Mesenchymal stem cell (in vitro differentiated cells and primary cell): Measurements from ENCODE around the gene CLEC4M.

Experiments
- DNase-seq: peaks from one replicate; pipeline ENCODE4 v3.0.0-alpha.2; 2013
- H2AFZ ChIP-seq: one replicate; pipeline ENCODE4 v1.6.1; 2013; ENCODE audit warnings: low read depth, mild to moderate bottlenecking, control low read depth, inconsistent platforms, low read length, moderate library complexity
- H2AK5ac ChIP-seq: 2 replicates; pipeline ENCODE4 v1.6.1; 2013; ENCODE audit warnings: low read length, moderate library complexity, mild to moderate bottlenecking, inconsistent platforms; ENCODE audit not compliant: severe bottlenecking
- H2BK120ac ChIP-seq: one replicate; pipeline ENCODE4 v1.6.1; 2013; ENCODE audit warnings: low read depth, mild to moderate bottlenecking, inconsistent platforms, low read length, moderate library complexity
- H2BK12ac ChIP-seq, 2 experiments: one replicate each; pipeline ENCODE4 v1.6.1; 2013; ENCODE audit warnings: inconsistent platforms in 2 of 2, low read length in 2 of 2, mild to moderate bottlenecking in 2 of 2, moderate library complexity in 2 of 2, control low read depth in 1 of 2
- H2BK15ac ChIP-seq: one replicate; pipeline ENCODE4 v1.6.1; 2013; ENCODE audit warnings: mild to moderate bottlenecking, low read depth, inconsistent platforms; ENCODE audit not compliant: poor library complexity, severe bottlenecking
- H2BK5ac ChIP-seq: 2 replicates; pipeline ENCODE4 v1.6.1; 2013; ENCODE audit warnings: low read depth, mild to moderate bottlenecking, low read length, control low read depth, inconsistent platforms; ENCODE audit not compliant: poor library complexity, severe bottlenecking
- H3K14ac ChIP-seq, 2 experiments: one replicate each; pipeline ENCODE4 v1.6.1; 2013; ENCODE audit warnings: inconsistent platforms in 2 of 2, low read length in 2 of 2, control low read depth in 1 of 2, mild to moderate bottlenecking in 1 of 2, moderate library complexity in 1 of 2
- H3K18ac ChIP-seq, 2 experiments: one replicate each; pipeline ENCODE4 v1.6.1; 2013; ENCODE audit warnings: inconsistent platforms in 2 of 2, low read length in 2 of 2, control low read depth in 1 of 2, low read depth in 1 of 2, mild to moderate bottlenecking in 1 of 2
- H3K23ac ChIP-seq, 2 experiments: one replicate each; pipeline ENCODE4 v1.6.1; 2013; ENCODE audit warnings: inconsistent platforms in 2 of 2, low read length in 2 of 2, mild to moderate bottlenecking in 2 of 2, moderate library complexity in 2 of 2, control low read depth in 1 of 2
- H3K27ac ChIP-seq: 2 replicates; pipeline ENCODE4 v1.5.1; 2013; ENCODE audit warnings: mild to moderate bottlenecking, moderate library complexity, low read length, control low read depth, inconsistent platforms; ENCODE audit not compliant: poor library complexity, severe bottlenecking
- H3K27me3 ChIP-seq, 2 experiments: 2 replicates each; pipeline versions ENCODE4 v1.6.1 to v1.7.0; 2013; ENCODE audit warnings: low read length in 2 of 2, mild to moderate bottlenecking in 2 of 2, moderate library complexity in 2 of 2, control low read depth in 1 of 2, inconsistent platforms in 1 of 2; ENCODE audit not compliant: control insufficient read depth in 1 of 2, insufficient read depth in 1 of 2
- H3K36me3 ChIP-seq, 2 experiments: 2 replicates each; pipeline versions ENCODE4 v1.6.1 to v1.7.0; 2013; ENCODE audit warnings: low read length in 2 of 2, control low read depth in 1 of 2, inconsistent platforms in 1 of 2, low read depth in 1 of 2, mild to moderate bottlenecking in 1 of 2; ENCODE audit not compliant: insufficient read depth in 2 of 2, control insufficient read depth in 1 of 2
- H3K4ac ChIP-seq, 2 experiments: one replicate each; pipeline ENCODE4 v1.6.1; 2013; ENCODE audit warnings: inconsistent platforms in 2 of 2, low read length in 2 of 2, mild to moderate bottlenecking in 2 of 2, moderate library complexity in 2 of 2, control low read depth in 1 of 2, low read depth in 1 of 2
- H3K4me1 ChIP-seq: 2 replicates; pipeline ENCODE4 v1.6.1; 2013; ENCODE audit warnings: low read depth, low read length, control low read depth; ENCODE audit not compliant: control insufficient read depth, insufficient read depth
- H3K4me2 ChIP-seq: 2 replicates; pipeline ENCODE4 v1.6.1; 2013; ENCODE audit warnings: low read length, mild to moderate bottlenecking, inconsistent platforms; ENCODE audit not compliant: poor library complexity, severe bottlenecking
- H3K4me3 ChIP-seq, 2 experiments: 2 replicates each; pipeline versions ENCODE4 v1.5.1 to v1.7.0; 2013; ENCODE audit warnings: low read length in 2 of 2, mild to moderate bottlenecking in 2 of 2, control low read depth in 1 of 2, low read depth in 1 of 2; ENCODE audit not compliant: insufficient read depth in 1 of 2
- H3K79me1 ChIP-seq: replicated peaks from 2 replicates; pipeline ENCODE4 v1.6.1; 2013; ENCODE audit warnings: mild to moderate bottlenecking, control low read depth, low read length, inconsistent platforms; ENCODE audit not compliant: poor library complexity, severe bottlenecking
- H3K9ac ChIP-seq: 2 replicates; pipeline ENCODE4 v1.7.0; 2013; ENCODE audit warnings: mild to moderate bottlenecking, low read length, moderate library complexity
- H3K9me3 ChIP-seq: 2 replicates; pipeline ENCODE4 v1.7.0; 2013; ENCODE audit warnings: mild to moderate bottlenecking, low read length; ENCODE audit not compliant: control insufficient read depth
- H4K8ac ChIP-seq: one replicate; pipeline ENCODE4 v1.6.1; 2013; ENCODE audit warnings: inconsistent platforms, mild to moderate bottlenecking, low read length, moderate library complexity
- H4K91ac ChIP-seq: one replicate; pipeline ENCODE4 v1.6.1; 2013; ENCODE audit warnings: mild to moderate bottlenecking, low read length, inconsistent platforms
- WGBS: methylation state at CpG from one replicate; pipeline ENCODE4 v1.1.7; 2013; ENCODE audit warnings: mixed read lengths; 5-methylcytosine and 5-hydroxymethylcytosine counted together

Gene CLEC4M

DNA sequence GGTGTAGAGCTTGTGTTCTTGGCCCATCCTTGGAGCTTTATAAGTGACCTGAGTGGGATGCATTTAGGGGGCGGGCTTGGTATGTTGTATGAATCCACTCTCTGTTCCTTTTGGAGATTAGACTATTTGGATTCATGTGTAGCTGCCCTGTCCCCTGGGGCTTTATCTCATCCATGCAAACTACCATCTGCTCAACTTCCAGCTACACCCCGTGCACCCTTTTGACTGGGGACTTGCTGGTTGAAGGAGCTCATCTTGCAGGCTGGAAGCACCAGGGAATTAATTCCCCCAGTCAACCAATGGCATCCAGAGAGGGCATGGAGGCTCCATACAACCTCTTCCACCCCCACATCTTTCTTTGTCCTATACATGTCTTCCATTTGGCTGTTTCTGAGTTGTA lies 6.1 kb downstream of the CLEC4M start:
- no peak overlapping the region for H3K14ac ChIP-seq
- H3K18ac ChIP-seq, result no peak overlapping the region
- H2AK5ac ChIP-seq, result no peak overlapping the region
- H3K79me1 ChIP-seq, result no peaks in the 10 kb centered on the region
- no peaks in the 10 kb centered on the region for H3K4me1 ChIP-seq
- no peaks in the 10 kb centered on the region for H3K9me3 ChIP-seq
- no peak overlapping the region for H4K8ac ChIP-seq
- H3K27ac ChIP-seq, result no peak overlapping the region
- no peak overlapping the region for H4K91ac ChIP-seq
- H3K23ac ChIP-seq, result no peak overlapping the region
- H3K4me3 ChIP-seq, result no peak overlapping the region
- peaks cover 16 to 48% of the 10 kb centered on the region in 2 experiments for H3K27me3 ChIP-seq
- H2BK120ac ChIP-seq, result no peak overlapping the region
- no peak for DNase-seq
- H3K4me2 ChIP-seq, result no peak overlapping the region
- no peak overlapping the region for H3K4ac ChIP-seq
- H3K9ac ChIP-seq, result no peak overlapping the region
- no peak overlapping the region for H2BK12ac ChIP-seq
- WGBS, result 41% methylated on average over 1 of the region's 2 CpGs
- H2AFZ ChIP-seq, result no peak overlapping the region
- no peak overlapping the region for H2BK15ac ChIP-seq
- no peak overlapping the region for H2BK5ac ChIP-seq
- H3K36me3 ChIP-seq, result no peaks in the 10 kb centered on the region

DNA sequence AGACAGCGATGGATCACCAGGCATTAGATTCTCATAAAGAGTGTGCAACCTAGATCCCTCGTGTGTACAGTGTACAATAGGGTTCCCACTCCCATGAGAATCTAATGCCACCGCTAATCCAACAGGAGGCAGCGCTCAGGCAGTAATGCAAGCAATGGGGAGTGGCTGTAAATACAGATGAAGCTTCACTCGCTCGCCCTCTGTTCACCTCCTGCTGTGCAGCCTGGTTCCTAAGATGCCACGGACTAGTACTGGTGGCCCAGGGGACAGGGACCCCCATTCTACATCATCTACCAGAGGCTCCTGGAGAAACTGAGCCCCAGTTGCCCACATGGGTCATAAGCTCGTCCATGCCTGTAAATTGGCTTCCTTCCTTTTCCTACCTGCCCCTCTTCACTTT lies 8.0 kb downstream of the CLEC4M start:
- H3K23ac ChIP-seq, result no peak overlapping the region
- no peak overlapping the region for H3K4me3 ChIP-seq
- H3K18ac ChIP-seq, result no peak overlapping the region
- no peaks in the 10 kb centered on the region for H3K4me1 ChIP-seq
- 63% methylated on average over 8 of the region's 8 CpGs for WGBS
- DNase-seq, result no peak
- no peak overlapping the region for H4K8ac ChIP-seq
- H3K4ac ChIP-seq, result no peak overlapping the region
- no peak overlapping the region for H3K27ac ChIP-seq
- H3K9me3 ChIP-seq, result no peaks in the 10 kb centered on the region
- H2BK15ac ChIP-seq, result no peak overlapping the region
- no peak overlapping the region for H2AK5ac ChIP-seq
- no peaks in the 10 kb centered on the region for H3K79me1 ChIP-seq
- H3K36me3 ChIP-seq, result no peaks in the 10 kb centered on the region
- no peak overlapping the region for H2BK12ac ChIP-seq
- no peak overlapping the region for H2AFZ ChIP-seq
- H3K4me2 ChIP-seq, result no peak overlapping the region
- no peak overlapping the region for H4K91ac ChIP-seq
- no peak overlapping the region for H3K9ac ChIP-seq
- no peak overlapping the region for H2BK120ac ChIP-seq
- H3K14ac ChIP-seq, result no peak overlapping the region
- no peak overlapping the region for H2BK5ac ChIP-seq
- H3K27me3 ChIP-seq, result peaks cover 18 to 57% of the 10 kb centered on the region in 2 experiments

DNA sequence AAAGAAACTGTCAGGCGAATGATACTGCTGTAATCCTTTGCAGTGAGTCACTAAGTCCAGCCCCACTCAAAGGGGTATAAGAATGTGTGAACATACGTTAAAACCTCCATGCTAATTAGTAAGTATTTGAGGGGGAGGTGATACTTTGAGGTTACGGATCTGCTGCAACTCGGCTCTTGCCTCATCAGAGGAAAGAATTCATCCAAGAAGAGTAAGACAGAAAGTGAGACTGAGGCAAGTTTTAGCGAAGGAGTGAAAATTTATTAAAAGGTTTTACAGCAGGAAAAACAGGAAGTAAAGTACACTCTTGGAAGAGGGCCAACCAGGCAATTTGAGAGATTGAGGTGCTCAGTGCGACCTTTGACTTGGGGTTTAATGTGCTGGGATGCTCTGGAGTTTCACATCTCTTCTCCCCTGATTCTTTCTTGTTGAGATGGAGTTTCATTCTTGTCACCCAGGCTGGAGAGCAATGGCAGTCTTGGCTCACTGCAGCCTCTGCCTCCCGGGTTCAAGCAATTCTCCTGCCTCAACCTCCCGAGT lies 9.8 kb downstream of the CLEC4M start:
- Histone ChIP-seq H2AFZ (no peak overlapping the region), H3K36me3 (no peaks in the 10 kb centered on the region), H3K4me2 (no peak overlapping the region), H3K4me1 (no peaks in the 10 kb centered on the region), H3K9me3 (no peaks in the 10 kb centered on the region), H3K79me1 (no peaks in the 10 kb centered on the region), H2BK120ac (no peak overlapping the region), H3K18ac (no peak overlapping the region), H2BK15ac (no peak overlapping the region), H3K4me3 (no peak overlapping the region), H3K23ac (no peak overlapping the region), H2BK12ac (no peak overlapping the region), H3K27me3 (peaks cover 12 to 52% of the 10 kb centered on the region in 2 experiments), H2BK5ac (no peak overlapping the region), H4K91ac (no peak overlapping the region), H3K14ac (no peak overlapping the region), H3K9ac (no peak overlapping the region), H3K27ac (no peak overlapping the region), H2AK5ac (no peak overlapping the region), H4K8ac (no peak overlapping the region), H3K4ac (no peak overlapping the region)
- WGBS, result 54% methylated on average over 8 of the region's 8 CpGs
- DNase-seq, result peak; percentile 46

DNA sequence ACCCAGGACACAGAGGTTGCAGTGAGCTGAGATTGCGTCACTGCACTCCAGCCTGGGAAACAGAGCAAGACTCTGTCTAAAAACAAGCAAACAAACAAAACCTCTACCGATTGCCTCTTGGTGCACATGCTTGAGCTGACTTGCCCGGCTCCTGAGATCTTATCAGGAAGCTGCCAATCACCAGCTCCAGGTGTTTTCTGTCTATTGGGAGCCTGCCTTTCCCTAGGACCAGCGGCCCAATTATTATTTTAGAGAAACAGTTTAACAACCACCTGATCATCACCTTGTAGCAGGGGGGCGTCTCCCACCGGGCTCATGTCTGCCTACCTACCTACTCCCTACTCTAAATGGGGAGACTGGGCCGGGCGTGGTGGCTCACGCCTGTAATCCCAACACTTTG lies 10.8 kb downstream of the CLEC4M start:
- Histone ChIP-seq H3K27me3 (peaks cover 14 to 50% of the 10 kb centered on the region in 2 experiments), H3K9me3 (no peaks in the 10 kb centered on the region), H3K4me1 (no peaks in the 10 kb centered on the region), H2AK5ac (no peak overlapping the region), H3K14ac (no peak overlapping the region), H3K9ac (no peak overlapping the region), H4K91ac (no peak overlapping the region), H2BK12ac (no peak overlapping the region), H3K23ac (no peak overlapping the region), H3K79me1 (no peaks in the 10 kb centered on the region), H3K36me3 (no peaks in the 10 kb centered on the region), H2BK5ac (no peak overlapping the region), H2BK15ac (no peak overlapping the region), H2BK120ac (no peak overlapping the region), H4K8ac (no peak overlapping the region), H3K18ac (no peak overlapping the region), H3K4me2 (no peak overlapping the region), H3K4ac (no peak overlapping the region), H3K27ac (no peak overlapping the region), H2AFZ (no peak overlapping the region), H3K4me3 (no peak overlapping the region)
- WGBS, result 84% methylated on average over 9 of the region's 9 CpGs
- DNase-seq, result no peak
